NCI-H1694 (cell line): Measurements from ENCODE around the gene ADGRB2.

Source experiments
- DNase-seq: peaks from one replicate; lab custom pipeline; 2025; lab: John Stamatoyannopoulos, UW

The ADGRB2 gene

DNA sequence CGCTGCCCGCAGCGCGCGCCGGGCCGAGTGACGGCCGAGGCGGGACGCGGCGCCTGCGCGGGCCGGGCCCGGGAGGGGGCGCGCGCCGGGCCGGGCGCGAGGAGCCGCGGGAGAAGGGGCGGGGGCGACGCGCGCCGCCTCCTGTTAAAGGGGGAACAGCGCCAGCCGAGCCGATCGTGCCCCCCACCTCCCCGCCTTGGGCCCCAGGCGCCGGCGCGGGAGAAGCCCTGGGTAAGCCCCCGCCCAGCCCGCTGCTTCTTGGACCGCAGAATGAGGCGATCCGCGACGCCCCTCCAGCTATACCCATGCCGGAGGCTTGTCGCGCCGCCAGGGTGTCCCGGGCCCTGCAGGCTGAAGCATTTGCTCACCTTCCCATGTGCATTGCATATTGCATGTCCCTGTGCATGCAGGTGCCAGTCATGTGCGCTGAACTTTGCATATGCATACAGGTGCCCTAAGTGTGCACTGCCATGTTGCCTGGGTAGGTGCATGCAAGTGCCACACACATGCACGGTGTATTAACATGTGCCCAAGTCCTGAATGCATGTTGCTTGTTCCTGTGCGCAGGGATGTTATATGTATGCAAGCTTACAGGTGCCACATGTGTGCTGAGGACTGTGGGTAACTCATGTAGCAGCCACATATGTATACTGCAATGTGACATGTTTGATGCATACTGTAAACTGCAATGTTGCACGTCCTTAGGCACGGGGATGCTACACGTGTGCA is at the start of gene ADGRB2:
Gene ADGRB2 (minus strand): TSS at position 29 of the 729 bp plus-strand sequence. CDS start 7,119 bp downstream, outside the sequence.
- no peak for DNase-seq

- no peak for DNase-seq
Measured at GRCh38 chr1:31812158-31812829, 48.2 kb upstream of the ADGRB2 start.

GRCh38 chr1:31811605-31812004 is 47.5 kb upstream of the ADGRB2 start:
- peak; percentile 68 for DNase-seq

GRCh38 chr1:31809698-31810097 is 45.6 kb upstream of the ADGRB2 start:
- no peak for DNase-seq

DNA sequence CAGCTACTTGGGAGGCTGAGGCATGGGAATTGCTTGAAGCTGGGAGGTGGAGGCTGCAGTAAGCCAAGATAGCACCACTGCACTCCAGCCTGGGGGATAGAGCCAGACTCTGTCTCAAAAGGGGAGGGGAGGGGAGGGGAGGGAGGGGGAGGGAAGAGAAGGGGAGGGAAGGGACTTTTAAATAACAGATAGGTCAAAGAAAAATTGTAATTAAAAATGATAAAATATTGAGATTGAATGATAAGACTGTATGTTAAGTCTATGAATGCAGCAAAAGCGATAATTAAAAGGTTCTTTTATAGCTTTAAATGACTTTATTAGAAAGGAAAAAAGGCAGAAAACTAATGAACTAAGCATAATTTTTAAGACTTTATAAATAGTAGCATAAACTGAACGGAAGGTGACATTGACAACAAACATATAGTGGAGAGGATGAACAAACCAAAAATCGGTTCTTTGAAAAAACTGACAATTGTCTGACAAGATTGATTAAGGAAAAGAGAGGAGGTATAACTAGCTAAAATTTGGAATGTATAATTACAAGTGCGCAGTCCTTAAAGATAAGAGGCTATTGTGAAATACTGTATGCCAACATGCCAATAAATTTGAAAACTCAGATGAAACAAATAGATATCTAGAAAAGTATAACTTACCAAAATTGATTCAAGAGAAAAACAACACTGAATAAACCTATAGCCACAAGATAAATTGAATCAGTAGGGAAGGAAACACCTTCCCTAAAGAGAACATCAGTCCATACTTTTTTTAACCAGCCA is 43.3 kb upstream of the ADGRB2 start:
- DNase-seq: no peak

DNA sequence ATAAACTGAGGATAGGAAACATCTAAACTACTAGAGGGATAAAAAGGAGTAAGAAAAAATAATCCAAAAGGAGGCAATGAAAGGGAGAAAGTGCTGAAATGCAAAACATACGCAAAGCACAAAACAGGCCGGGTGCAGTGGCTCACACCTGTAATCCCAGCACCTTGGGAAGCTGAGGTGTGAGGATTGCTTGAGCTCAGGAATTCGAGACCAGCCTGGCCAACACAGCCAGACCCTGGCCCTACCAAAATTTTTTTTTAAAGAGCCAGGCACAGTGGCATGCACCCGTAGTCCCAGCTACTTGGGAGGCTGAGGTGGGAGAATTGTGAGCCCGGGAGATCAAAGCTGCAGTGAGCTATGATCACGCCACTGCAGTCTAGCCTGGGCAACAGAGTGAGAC is 41.2 kb upstream of the ADGRB2 start:
- no peak for DNase-seq

DNA sequence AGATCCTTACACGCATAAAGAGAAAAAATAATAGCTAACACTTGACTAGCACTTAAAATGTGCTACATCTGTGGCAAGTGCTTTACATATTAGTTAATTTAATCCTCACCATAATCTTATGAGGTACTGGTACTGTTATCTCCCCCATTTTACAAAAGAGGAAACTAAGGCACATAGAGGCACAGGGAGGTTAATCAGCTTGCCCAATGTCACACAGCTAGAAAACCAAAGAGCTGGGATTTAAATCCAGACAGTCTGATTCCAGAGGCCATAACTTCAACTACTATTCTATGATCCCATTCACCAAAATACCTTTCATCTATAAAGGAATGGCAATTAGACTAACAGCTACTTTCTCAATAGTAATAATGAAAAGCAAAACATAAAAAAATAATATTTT is 40.0 kb upstream of the ADGRB2 start:
- DNase-seq: no peak

DNA sequence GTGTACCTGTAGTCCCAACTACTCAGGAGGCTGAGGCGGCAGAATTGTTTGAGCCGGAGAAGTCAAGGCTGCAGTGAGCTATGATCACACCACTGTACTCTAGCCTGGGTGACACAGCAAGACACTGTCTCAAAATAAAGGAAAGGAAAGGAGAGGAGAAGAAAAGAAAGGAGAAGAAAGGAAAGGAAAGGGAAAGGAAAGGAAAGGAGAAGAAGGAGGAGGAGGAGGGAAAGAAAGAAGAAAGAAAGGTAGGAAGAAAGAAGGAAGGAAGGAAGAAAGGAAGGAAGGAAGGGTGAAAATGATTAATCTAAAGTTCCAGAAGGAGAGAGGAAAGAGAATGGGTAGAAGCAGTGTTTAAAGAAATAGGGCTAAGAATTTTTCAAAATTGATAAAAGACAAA is 39.5 kb upstream of the ADGRB2 start:
- no peak for DNase-seq

GRCh38 chr1:31802190-31803150 is 38.3 kb upstream of the ADGRB2 start:
- DNase-seq: no peak

DNA sequence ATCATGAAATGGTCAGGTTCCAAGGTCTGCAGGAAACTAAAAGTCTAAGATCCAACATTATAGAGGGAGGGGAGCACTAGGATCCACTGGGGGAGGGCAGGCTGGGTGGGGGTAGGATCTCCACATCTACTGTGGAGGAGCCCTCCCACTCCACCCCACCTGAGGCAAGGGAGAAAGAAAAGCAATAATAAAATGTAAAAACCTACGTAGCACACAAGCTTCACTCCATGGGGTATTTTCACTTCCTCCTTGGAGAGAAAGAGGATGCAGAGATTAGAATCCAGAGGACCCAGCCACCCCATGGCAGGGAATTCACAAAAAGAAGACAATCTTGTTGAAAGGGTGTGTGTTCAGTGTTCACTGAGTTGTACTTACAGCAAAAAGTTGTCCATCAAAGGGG is 37.3 kb upstream of the ADGRB2 start:
- DNase-seq: no peak

DNA sequence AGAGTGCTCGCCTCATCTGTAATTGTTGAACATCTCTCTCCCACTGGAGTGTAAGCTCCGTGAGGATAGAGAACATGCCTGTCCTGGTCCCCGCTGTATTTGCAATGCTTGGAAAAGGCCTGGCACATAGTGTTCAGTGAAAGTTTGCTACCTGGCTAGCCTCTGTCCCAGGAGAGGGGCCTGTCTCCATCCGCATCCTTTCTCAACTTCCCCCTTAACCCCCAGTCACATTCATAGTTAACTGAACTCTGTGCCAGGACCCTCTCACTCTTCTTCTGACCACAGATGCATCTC is 36.5 kb upstream of the ADGRB2 start:
- no peak for DNase-seq

DNA sequence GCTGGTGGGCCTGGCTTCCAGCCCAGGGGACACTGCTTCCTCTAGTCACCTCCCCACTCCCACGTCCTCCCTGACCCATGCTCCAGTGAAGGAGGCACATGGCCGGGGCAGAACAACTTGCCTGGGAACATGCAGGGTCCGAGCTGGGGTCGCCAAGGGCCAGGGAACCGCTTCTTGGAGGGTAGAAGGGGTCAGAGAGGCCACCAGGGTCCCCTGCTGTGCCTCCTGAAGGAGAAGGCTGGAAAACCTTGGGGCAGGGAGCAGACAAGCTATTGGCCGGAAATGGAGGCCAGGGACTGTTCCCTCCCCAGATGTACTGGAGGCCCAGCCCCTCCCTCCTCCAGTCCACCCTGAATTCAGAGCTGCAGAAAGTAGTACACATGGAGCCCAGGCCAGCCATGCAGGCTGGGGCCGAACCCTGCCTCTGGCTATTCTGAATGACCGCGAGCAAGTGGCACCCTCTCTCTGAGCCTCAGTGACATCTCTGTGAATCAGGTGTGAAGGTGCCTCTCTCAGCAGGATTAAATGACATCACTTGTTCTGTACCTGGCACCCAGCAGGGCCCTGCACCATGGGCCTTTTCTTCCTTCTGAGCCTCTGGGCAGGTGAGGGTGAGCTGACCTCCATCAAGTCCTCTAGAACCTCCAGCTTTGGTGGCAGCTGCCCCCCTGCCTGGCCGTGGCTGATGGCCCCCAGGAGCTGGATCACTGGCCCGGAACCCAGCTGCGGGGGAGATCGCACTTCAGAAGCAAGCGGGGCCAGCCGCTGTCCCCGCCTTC is 35.9 kb upstream of the ADGRB2 start:
- no peak for DNase-seq

DNA sequence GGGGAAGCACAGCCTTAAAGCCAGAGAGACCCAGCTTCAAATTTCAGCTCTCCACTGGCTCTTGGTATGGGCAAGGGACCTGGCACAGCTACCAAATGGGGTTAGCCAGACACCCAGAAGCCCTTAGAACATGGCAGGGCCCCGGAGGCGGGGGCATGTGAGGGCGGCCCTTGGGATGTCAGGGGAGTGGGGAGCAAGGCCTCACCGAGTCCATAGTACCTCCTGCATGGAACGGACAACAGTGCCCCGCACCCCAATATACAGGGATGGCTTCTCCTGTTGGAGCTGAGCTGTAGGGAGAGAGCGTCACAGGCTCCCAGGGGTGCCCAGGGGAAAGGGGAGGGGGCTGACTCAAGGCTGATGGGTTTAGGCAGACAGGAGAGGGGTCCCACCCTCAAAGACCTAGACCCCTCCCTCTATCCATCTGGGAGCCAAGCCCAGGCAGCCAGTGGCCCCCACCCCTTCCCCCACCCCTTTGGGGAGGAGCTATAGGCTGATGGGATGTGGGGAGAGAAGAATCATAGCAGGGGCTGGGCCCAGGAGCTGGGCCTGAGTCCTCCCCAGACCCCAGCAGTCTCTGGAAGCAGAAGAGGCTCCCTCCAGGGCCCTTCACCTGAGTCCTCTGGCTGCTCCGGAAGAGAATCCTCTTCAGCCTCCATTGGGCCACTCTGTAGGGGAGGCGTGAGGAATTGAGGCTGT is 35.2 kb upstream of the ADGRB2 start:
- no peak for DNase-seq

- DNase-seq: no peak
Measured at GRCh38 chr1:31798433-31799195, 34.5 kb upstream of the ADGRB2 start.

DNA sequence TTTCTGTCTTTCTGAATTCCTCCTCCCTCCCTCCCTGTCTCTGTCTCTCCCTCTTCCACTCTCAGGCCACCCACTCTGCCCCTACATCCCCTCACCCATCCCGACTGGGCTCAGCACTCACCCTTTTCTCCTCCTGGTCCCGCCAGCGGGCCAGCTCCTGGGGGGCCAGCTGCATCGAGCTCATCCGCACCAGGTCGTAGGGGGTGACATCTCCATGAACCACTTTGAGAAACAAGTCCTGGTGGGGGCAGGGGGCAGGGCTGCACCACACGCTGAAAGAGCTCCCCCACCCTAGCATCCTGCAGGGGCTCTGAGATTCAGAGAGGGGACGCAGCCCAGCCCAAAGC is 33.9 kb upstream of the ADGRB2 start:
- no peak for DNase-seq

- no peak for DNase-seq
Measured at GRCh38 chr1:31797216-31797615, 33.1 kb upstream of the ADGRB2 start.

- no peak for DNase-seq
Measured at GRCh38 chr1:31796707-31797106, 32.6 kb upstream of the ADGRB2 start.

- DNase-seq: peak; percentile 76
Measured at GRCh38 chr1:31795801-31796621, 31.9 kb upstream of the ADGRB2 start.

- DNase-seq: no peak
Measured at GRCh38 chr1:31795096-31795675, 31.0 kb upstream of the ADGRB2 start.
